ENCODE measurements around the gene CRACDL. TPM values are rescaled to one million over a fixed set of nuclear protein-coding genes. Genes with fewer than 3 reads are reported as not detected.

Gene CRACDL
- total RNA-seq, 1 experiment from 2014 or later: 2.4 TPM

DNA sequence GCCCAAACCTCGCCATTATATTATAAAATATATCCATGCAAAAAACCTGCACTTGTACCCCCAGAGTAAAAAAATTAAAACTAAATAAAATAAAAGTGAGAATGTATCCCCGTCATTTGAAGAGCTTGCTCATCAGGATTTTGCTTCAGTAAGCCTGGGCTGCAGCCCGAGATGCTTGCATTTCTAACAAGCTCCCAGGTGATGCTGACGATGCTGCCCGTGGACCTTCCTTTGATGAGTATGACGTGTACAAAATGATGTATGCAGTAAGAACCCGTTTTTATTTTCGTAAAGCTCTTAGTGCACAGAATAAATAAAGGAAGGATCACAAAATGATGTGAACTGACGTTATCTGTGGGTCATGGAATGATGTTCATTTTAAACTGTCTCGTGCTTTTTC, 63.5 kb downstream of the CRACDL start:
- in situ Hi-C loops (cut with HindIII; ENCODE audit: low pct_unique_long_range_greater_than_20kb, low sequenced_read_pairs): no loop called here
- Histone ChIP-seq H3K9me3 (ENCODE audit: control insufficient read depth, insufficient read depth, low read depth, low read length) (no peaks in the 10 kb centered on the region), H3K4me1 (ENCODE audit: control insufficient read depth, insufficient read depth, low read length) (no peaks in the 10 kb centered on the region), H3K27ac (ENCODE audit: low read length) (no peak overlapping the region), H3K27me3 (ENCODE audit: control insufficient read depth, insufficient read depth, low read length) (no peaks in the 10 kb centered on the region), H3K4me3 (ENCODE audit: low read depth in 2 of 2, low read length in 2 of 2) (no peak overlapping the region), H3K36me3 (ENCODE audit: control insufficient read depth, insufficient read depth, low read length) (no peaks in the 10 kb centered on the region)
- intact Hi-C loops (cut with micrococcal nuclease; ENCODE audit: unreplicated experiment): no loop called here
- DNase-seq (ENCODE audit: low read depth, low spot score): no peak
- ATAC-seq: no peak
- BruUV-seq (replicated peaks): no TSS peak
- TF ChIP-seq, protein P1, sequence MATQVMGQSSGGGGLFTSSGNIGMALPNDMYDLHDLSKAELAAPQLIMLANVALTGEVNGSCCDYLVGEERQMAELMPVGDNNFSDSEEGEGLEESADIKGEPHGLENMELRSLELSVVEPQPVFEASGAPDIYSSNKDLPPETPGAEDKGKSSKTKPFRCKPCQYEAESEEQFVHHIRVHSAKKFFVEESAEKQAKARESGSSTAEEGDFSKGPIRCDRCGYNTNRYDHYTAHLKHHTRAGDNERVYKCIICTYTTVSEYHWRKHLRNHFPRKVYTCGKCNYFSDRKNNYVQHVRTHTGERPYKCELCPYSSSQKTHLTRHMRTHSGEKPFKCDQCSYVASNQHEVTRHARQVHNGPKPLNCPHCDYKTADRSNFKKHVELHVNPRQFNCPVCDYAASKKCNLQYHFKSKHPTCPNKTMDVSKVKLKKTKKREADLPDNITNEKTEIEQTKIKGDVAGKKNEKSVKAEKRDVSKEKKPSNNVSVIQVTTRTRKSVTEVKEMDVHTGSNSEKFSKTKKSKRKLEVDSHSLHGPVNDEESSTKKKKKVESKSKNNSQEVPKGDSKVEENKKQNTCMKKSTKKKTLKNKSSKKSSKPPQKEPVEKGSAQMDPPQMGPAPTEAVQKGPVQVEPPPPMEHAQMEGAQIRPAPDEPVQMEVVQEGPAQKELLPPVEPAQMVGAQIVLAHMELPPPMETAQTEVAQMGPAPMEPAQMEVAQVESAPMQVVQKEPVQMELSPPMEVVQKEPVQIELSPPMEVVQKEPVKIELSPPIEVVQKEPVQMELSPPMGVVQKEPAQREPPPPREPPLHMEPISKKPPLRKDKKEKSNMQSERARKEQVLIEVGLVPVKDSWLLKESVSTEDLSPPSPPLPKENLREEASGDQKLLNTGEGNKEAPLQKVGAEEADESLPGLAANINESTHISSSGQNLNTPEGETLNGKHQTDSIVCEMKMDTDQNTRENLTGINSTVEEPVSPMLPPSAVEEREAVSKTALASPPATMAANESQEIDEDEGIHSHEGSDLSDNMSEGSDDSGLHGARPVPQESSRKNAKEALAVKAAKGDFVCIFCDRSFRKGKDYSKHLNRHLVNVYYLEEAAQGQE (IDR thresholded peaks at IDR 0.05; ENCODE audit: insufficient read depth in 1 of 2, low read depth in 2 of 2, low read length in 1 of 2): no peak
- POLR2A ChIA-PET: no interaction called here
- CTCF ChIA-PET: no interaction called here

DNA sequence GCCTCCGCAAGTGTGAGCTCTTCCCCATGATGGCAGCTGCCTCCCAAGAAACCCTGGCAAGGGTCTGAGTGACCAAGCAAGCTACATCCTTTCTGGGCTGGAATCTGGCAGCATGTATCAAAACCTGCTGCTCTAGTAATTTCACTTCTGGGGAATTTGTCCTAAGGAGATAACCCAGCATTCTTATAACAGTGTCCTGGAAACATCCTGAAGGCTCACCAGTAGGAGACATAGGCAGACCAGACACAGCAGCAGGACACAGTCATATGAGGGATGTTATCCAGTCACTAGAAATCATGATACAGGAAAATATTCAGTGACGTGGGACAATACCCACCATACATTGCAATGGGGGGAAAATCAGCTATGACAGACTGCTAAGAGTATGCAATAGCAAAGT, 64.5 kb downstream of the CRACDL start:
- intact Hi-C loops (cut with micrococcal nuclease; ENCODE audit: unreplicated experiment) (no loop called here), in situ Hi-C loops (cut with HindIII; ENCODE audit: low pct_unique_long_range_greater_than_20kb, low sequenced_read_pairs) (no loop called here)
- no peaks in the 10 kb centered on the region for H3K4me1 ChIP-seq (ENCODE audit: control insufficient read depth, insufficient read depth, low read length)
- POLR2A ChIA-PET: no interaction called here
- CTCF ChIA-PET: no interaction called here
- no peaks in the 10 kb centered on the region for H3K36me3 ChIP-seq (ENCODE audit: control insufficient read depth, insufficient read depth, low read length)
- no TSS peak for BruUV-seq (replicated peaks)
- no peaks in the 10 kb centered on the region for H3K9me3 ChIP-seq (ENCODE audit: control insufficient read depth, insufficient read depth, low read depth, low read length)
- DNase-seq (ENCODE audit: low read depth, low spot score) (no peak), ATAC-seq (no peak)
- no peak overlapping the region for H3K27ac ChIP-seq (ENCODE audit: low read length)
- no peaks in the 10 kb centered on the region for H3K27me3 ChIP-seq (ENCODE audit: control insufficient read depth, insufficient read depth, low read length)
- no peak for TF ChIP-seq SIN3A (IDR thresholded peaks at IDR 0.05; ENCODE audit: borderline replicate concordance, insufficient read depth, low read depth, low read length)
- TF ChIP-seq POLR2AphosphoS5 (IDR thresholded peaks at IDR 0.05; ENCODE audit: low read depth, low read length): no peak
- TF ChIP-seq, protein P1 (IDR thresholded peaks at IDR 0.05; ENCODE audit: insufficient read depth in 1 of 2, low read depth in 2 of 2, low read length in 1 of 2): no peak
- TF ChIP-seq, protein P2, sequence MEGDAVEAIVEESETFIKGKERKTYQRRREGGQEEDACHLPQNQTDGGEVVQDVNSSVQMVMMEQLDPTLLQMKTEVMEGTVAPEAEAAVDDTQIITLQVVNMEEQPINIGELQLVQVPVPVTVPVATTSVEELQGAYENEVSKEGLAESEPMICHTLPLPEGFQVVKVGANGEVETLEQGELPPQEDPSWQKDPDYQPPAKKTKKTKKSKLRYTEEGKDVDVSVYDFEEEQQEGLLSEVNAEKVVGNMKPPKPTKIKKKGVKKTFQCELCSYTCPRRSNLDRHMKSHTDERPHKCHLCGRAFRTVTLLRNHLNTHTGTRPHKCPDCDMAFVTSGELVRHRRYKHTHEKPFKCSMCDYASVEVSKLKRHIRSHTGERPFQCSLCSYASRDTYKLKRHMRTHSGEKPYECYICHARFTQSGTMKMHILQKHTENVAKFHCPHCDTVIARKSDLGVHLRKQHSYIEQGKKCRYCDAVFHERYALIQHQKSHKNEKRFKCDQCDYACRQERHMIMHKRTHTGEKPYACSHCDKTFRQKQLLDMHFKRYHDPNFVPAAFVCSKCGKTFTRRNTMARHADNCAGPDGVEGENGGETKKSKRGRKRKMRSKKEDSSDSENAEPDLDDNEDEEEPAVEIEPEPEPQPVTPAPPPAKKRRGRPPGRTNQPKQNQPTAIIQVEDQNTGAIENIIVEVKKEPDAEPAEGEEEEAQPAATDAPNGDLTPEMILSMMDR (IDR thresholded peaks at IDR 0.05): no peak
- TF ChIP-seq TCF7L2 (IDR thresholded peaks at IDR 0.05; ENCODE audit: low read depth, low read length): no peak
- H3K4me3 ChIP-seq (ENCODE audit: low read depth in 2 of 2, low read length in 2 of 2): no peak overlapping the region

All from Panc1 (cell line).